Right cardiac atrium (tissue), 5 donors: ENCODE measurements around the gene SREK1IP1. TPM values are rescaled to one million over a fixed set of nuclear protein-coding genes. Genes with fewer than 3 reads are reported as not detected.

Source experiments
- ATAC-seq, 2 donors: fragments of 200-7000 bp; cut with Tn5 transposase; one replicate each; pipeline versions ENCODE4 v1.8.0 to v1.9.1; 2020; ENCODE audit warnings: moderate library complexity in 2 of 2, mild to moderate bottlenecking in 1 of 2
- DNase-seq, 3 donors: peaks; one replicate each; pipeline ENCODE4 v3.0.0-alpha.2; 2020
- H3K27ac ChIP-seq: one replicate; pipeline ENCODE4 v1.5.1; 2013; ENCODE audit warnings: mild to moderate bottlenecking, low read length, control low read depth, moderate library complexity
- H3K27me3 ChIP-seq: one replicate; pipeline ENCODE4 v1.6.1; 2013; ENCODE audit not compliant: control insufficient read depth, insufficient read depth
- H3K4me1 ChIP-seq: one replicate; pipeline ENCODE4 v1.6.1; 2013; ENCODE audit warnings: low read length; ENCODE audit not compliant: control insufficient read depth, insufficient read depth
- H3K4me3 ChIP-seq: one replicate; pipeline ENCODE4 v1.5.1; 2013; ENCODE audit warnings: low read length, control low read depth
- H3K9me3 ChIP-seq: one replicate; pipeline ENCODE4 v1.6.1; 2013; ENCODE audit warnings: low read length; ENCODE audit not compliant: control insufficient read depth
- WGBS: extraction: QIAGEN DNeasy Blood & Tissue Kit; methylation state at CpG from one replicate; pipeline ENCODE4 v1.1.7; 2013; 5-methylcytosine and 5-hydroxymethylcytosine counted together
- intact Hi-C, 4 donors: fragments of 100-400 bp; cut with DNase I; formaldehyde crosslinking; loops; one replicate each; pipeline versions ENCODE4 v1.11.0 to v1.14.0; 2022 to 2023
- polyA plus RNA-seq: library from polyadenylated mRNA; stranded (reverse); fragments of 200-250 nt; gene quantifications from one replicate; pipeline ENCODE4 v1.2.3, GENCODE V29; 2013
- total RNA-seq, 4 donors: library from RNA; stranded (reverse); fragmentation: NEBNext Ultra II Directional; extraction: Animal tissue kit (Norgen Biotek cat#: 25700); gene quantifications; one replicate each; pipeline ENCODE4 v1.2.1, GENCODE V29; 2021
- donor health status: healthy with polysubstance abuse.
- donor health status: DM: no; HTN: yes; CAD: no.
- donor health status: DM: no; HTN: no; CAD: no.
- donor health status: DM: no; HTN: yes; CAD: no; lungs with severe emphysema.
- donor health status: DM: yes; HTN: yes; CAD: no.

SREK1IP1 gene
- total and polyA plus RNA-seq, 5 donors, result 7.4 to 15.3 (median 13.2) TPM

DNA sequence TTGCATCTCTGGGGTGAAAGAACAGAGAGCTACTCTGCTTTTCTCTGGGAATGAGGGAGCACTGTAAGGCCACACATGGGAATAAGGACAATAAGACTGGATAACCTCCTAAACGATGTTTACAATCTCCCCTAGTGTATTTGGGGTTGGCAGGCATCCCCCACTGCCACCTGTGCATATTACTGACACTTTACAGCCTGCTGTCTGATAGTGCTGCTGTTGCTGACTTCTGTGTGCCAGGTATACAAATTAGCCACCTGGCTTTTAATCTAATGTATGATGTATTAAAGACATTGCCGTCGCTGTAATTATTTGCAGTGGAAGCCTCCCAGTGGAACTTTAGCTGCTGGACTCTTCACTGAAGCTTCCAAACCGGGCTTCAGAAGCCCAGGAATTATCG lies 82.6 kb downstream of the SREK1IP1 start:
- Histone ChIP-seq H3K9me3 (no peaks in the 10 kb centered on the region), H3K4me1 (no peaks in the 10 kb centered on the region), H3K4me3 (no peak overlapping the region), H3K27ac (no peak overlapping the region), H3K27me3 (no peaks in the 10 kb centered on the region)
- DNase-seq (no peak), ATAC-seq (no peak)
- 68% methylated on average over 5 of the region's 5 CpGs for WGBS
- intact Hi-C loops, result no loop called here

DNA sequence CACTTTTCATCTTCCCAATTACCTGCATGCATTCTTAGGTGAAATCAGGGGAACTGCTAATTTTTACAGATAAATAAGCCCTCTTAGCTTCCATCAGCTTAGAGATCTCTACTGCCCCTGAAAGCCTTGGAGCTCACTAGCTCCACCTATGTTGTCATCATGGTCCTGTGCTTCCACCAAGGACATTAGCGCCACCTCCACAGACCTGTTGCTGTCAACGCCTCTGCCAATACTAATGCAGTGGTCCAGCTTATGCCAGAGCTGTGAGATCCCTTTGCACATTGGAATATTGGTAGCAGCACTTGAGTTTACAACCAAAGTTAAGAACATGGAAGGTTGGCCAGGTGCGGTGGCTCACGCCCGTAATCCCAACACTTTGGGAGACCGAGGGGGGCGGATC lies 85.9 kb downstream of the SREK1IP1 start:
- ATAC-seq, result no peak
- H3K27me3 ChIP-seq, result no peaks in the 10 kb centered on the region
- intact Hi-C loops, result no loop called here
- H3K27ac ChIP-seq, result no peak overlapping the region
- WGBS, result 92% methylated on average over 7 of the region's 7 CpGs
- H3K4me3 ChIP-seq, result no peak overlapping the region
- DNase-seq, result no peak
- H3K9me3 ChIP-seq, result no peaks in the 10 kb centered on the region
- H3K4me1 ChIP-seq, result no peaks in the 10 kb centered on the region

DNA sequence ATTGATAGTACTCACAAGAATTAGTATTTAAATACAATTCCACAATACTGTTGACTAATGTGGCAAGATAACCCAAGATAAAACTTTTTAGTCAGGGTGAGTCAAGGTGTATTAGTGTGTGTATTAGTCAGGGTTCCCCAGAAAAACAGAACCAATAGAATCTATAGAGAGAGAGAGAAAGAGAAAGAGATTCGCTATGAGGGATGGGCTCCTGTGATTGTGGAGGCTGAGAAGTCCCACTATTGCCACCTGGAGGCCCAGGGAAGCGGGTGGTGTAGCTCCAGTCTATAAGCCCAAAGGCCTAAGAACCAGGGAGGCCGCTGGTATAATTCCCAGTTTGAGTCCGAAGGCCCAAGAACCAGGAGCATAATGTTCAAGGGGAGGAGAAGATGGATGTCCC lies 88.2 kb downstream of the SREK1IP1 start:
- no peak for DNase-seq
- no peaks in the 10 kb centered on the region for H3K9me3 ChIP-seq

DNA sequence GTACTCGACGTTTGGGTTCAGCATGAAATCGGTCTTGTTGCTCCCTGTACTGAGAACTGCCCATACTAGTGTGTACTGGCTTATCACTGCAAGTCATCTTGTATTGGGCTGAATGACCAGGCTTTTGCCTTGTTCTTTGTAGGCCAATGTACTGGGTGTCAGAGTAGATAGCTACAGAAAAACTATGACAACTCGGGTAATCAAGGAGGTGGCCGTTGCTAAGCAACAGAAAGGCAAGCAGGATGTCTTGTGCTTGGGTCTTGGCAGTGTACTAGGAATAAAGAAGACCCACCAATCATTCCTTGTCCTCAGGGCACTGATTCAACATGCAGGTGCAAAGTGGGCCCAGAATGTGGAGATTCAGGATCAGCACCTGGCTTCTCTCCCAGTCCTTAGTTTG lies 90.1 kb downstream of the SREK1IP1 start:
- no peak overlapping the region for H3K27ac ChIP-seq
- no peak for DNase-seq
- H3K27me3 ChIP-seq, result no peaks in the 10 kb centered on the region
- WGBS, result 80% methylated on average over 5 of the region's 5 CpGs
- no peaks in the 10 kb centered on the region for H3K4me1 ChIP-seq
- intact Hi-C loops, result no loop called here
- ATAC-seq, result no peak
- H3K9me3 ChIP-seq, result no peaks in the 10 kb centered on the region
- no peak overlapping the region for H3K4me3 ChIP-seq

More for the DNA sequence above, 88.2 kb downstream of the SREK1IP1 start:
- ATAC-seq, result no peak
- Histone ChIP-seq H3K4me1 (no peaks in the 10 kb centered on the region), H3K27ac (no peak overlapping the region), H3K4me3 (no peak overlapping the region), H3K27me3 (no peaks in the 10 kb centered on the region)
- WGBS, result 76% methylated on average over 4 of the region's 4 CpGs
- intact Hi-C loops, result no loop called here

DNA sequence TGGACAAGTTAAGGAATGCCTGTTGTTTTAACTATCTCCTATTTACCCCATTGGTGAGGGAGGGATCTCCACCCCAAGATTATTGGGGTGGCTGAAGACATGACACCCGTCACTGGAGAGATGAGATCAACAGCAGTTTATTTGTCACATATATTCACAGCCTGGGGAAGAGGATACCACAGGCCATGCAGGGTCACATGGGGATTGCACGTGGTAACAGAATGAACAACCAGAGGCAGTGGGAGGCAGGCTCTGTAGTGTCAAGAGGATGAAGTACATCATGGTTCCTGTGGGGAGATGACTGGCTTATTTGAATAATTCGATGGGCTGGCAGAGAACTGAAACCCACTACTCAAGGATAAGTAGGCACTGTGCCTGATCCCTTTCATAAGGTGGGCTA lies 96.8 kb downstream of the SREK1IP1 start:
- H3K4me1 ChIP-seq, result no peaks in the 10 kb centered on the region
- intact Hi-C loops, result no loop called here
- no peaks in the 10 kb centered on the region for H3K27me3 ChIP-seq
- ATAC-seq (no peak), DNase-seq (no peak)
- 86% methylated on average over 3 of the region's 3 CpGs for WGBS
- no peak overlapping the region for H3K27ac ChIP-seq
- no peak overlapping the region for H3K4me3 ChIP-seq
- no peaks in the 10 kb centered on the region for H3K9me3 ChIP-seq

DNA sequence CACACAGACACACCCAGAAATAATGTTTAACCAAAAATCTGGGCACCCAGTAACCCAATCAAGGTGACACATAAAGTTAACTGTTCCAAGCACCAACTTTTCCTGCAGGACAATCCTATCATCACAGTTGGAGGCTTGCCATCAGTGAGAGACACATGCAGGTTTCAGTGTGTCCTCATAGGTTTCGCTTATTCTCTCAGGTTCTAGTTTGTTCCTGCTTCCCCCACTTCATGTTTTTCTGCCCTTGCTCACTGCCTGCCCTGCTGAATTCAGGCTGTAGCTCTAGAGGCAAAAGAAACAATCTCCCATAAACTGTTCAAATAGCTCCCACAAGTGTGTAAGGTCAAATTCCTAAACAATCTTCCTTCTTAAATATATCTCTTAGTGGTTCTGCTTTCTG lies 98.2 kb downstream of the SREK1IP1 start:
- H3K4me1 ChIP-seq, result no peaks in the 10 kb centered on the region
- 92% methylated on average over 1 of the region's 1 CpG for WGBS
- intact Hi-C loops, result no loop called here

More for the DNA sequence above, 98.2 kb downstream of the SREK1IP1 start:
- Histone ChIP-seq H3K27me3 (no peaks in the 10 kb centered on the region), H3K4me3 (no peak overlapping the region), H3K9me3 (no peaks in the 10 kb centered on the region), H3K27ac (no peak overlapping the region)
- DNase-seq, result no peak
- ATAC-seq, result no peak

Other genes starting within 250 kb of the SREK1IP1 start
- not detected for gene SHISAL2B, start 78.2 kb downstream of the SREK1IP1 start, total RNA-seq
- gene SHISAL2B, start 78.2 kb downstream of the SREK1IP1 start, polyA plus RNA-seq, result not detected
- 10 to 100 TPM; 19.9 to 30.2 (median 22.9) TPM for gene CWC27, start 239 bp upstream of the SREK1IP1 start, total RNA-seq
- 29.4 TPM for gene CWC27, start 239 bp upstream of the SREK1IP1 start, polyA plus RNA-seq